ENCODE data around the gene MDFIC. TPM values are rescaled to one million over a fixed set of nuclear protein-coding genes. Genes with fewer than 3 reads are reported as not detected.

Gene MDFIC
- total and polyA plus RNA-seq, 2 of the 4 experiments (the other 2 are of a cell fraction): 16.9 to 35.0 TPM

- Histone ChIP-seq H4K20me1 (ENCODE audit: insufficient read depth, low read length) (peaks cover 6% of the 10 kb centered on the region; the same call in 1 of the 2 replicates), H3K4ac (ENCODE audit: low read depth, low read length) (no peak overlapping the region), H2BK15ac (ENCODE audit: low read depth, low read length) (0 out of 3 replicates have a peak overlapping the region, but pooled peaks have one; percentile 43), H2AK9ac (replicated peaks; ENCODE audit: low read depth, low read length, poor library complexity) (no peak overlapping the region), H3K79me1 (ENCODE audit: low read depth in 1 of 2, low read length in 2 of 2) (peaks cover 30 to 44% of the 10 kb centered on the region in 2 experiments), H3K9ac (ENCODE audit: low read depth, low read length) (no peak overlapping the region), H3K27ac (ENCODE audit: insufficient read depth, low read length) (no peak overlapping the region), H3K4me3 (ENCODE audit: insufficient read depth, low read depth, low read length) (no peak overlapping the region), H3K27me3 (ENCODE audit: control insufficient read depth, insufficient read depth, low read length) (no peaks in the 10 kb centered on the region), H4K91ac (ENCODE audit: insufficient read depth, low read depth, low read length) (no peak overlapping the region), H2BK20ac (ENCODE audit: low read depth, low read length) (no peak overlapping the region), H2BK120ac (ENCODE audit: low read depth, low read length) (no peak overlapping the region), H3K18ac (ENCODE audit: low read depth, low read length) (no peak overlapping the region), H3K23ac (ENCODE audit: low read depth, low read length) (no peak overlapping the region), H3K4me1 (ENCODE audit: control insufficient read depth, insufficient read depth, low read length) (peaks cover 6% of the 10 kb centered on the region; the same call in 1 of the 2 replicates), H3K36me3 (ENCODE audit: control insufficient read depth, insufficient read depth, low read length) (peaks cover 2% of the 10 kb centered on the region; the same call in 1 of the 2 replicates), H3K14ac (replicated peaks; ENCODE audit: low read depth, low read length) (no peak overlapping the region), H4K8ac (ENCODE audit: low read depth in 2 of 2, low read length in 2 of 2) (no peak overlapping the region), H3K9me1 (ENCODE audit: insufficient read depth, low read length) (peaks cover 3% of the 10 kb centered on the region), H2AK5ac (ENCODE audit: low read depth, low read length) (no peak overlapping the region), H4K5ac (ENCODE audit: low read depth, low read length) (no peak overlapping the region), H3K9me3 (ENCODE audit: control insufficient read depth, insufficient read depth, low read length) (no peaks in the 10 kb centered on the region), H2AFZ (replicated peaks; ENCODE audit: low read length, poor library complexity) (no peak overlapping the region), H2BK5ac (ENCODE audit: low read depth, low read length, poor library complexity, severe bottlenecking) (no peak overlapping the region), H3K56ac (ENCODE audit: extremely low read depth, insufficient read depth, low read length) (no peak overlapping the region), H3K4me2 (ENCODE audit: low read depth, low read length) (peak overlapping the region; percentile 47; the same call in 1 of the 2 replicates)
- ChIA-PET POLR2A (ENCODE audit: unreplicated experiment) (no interaction called here), CTCF (no interaction called here)
- intact Hi-C loops (cut with micrococcal nuclease): no loop called here
- in situ Hi-C loops (cut with MboI; ENCODE audit: low sequenced_read_pairs): no loop called here
- ATAC-seq (ENCODE audit: low read depth) (peak; percentile 62), DNase-seq (peak; percentile 62)
- dilution Hi-C loops (cut with HindIII; ENCODE audit: low sequenced_read_pairs, unreplicated experiment): no loop called here
- WGBS, 2 experiments (ENCODE audit: extremely low coverage in 2 of 2, insufficient read length in 1 of 2): no CpG with 5 or more reads among the region's 6 CpGs
- BruUV-seq (replicated peaks): no TSS peak
- TF ChIP-seq RAD21 (IDR thresholded peaks at IDR 0.05; ENCODE audit: low read length): no peak
- no peak for TF ChIP-seq CEBPB (IDR thresholded peaks at IDR 0.05; ENCODE audit: low read depth, low read length)
- TF ChIP-seq RFX5 (IDR thresholded peaks at IDR 0.05; ENCODE audit: low read depth, low read length): no peak
- no peak for TF ChIP-seq POLR2A (IDR thresholded peaks at IDR 0.05; ENCODE audit: low read depth, low read length)
- TF ChIP-seq MXI1 (IDR thresholded peaks at IDR 0.05; ENCODE audit: borderline replicate concordance, low read depth, low read length): no peak
- TF ChIP-seq, protein P1, sequence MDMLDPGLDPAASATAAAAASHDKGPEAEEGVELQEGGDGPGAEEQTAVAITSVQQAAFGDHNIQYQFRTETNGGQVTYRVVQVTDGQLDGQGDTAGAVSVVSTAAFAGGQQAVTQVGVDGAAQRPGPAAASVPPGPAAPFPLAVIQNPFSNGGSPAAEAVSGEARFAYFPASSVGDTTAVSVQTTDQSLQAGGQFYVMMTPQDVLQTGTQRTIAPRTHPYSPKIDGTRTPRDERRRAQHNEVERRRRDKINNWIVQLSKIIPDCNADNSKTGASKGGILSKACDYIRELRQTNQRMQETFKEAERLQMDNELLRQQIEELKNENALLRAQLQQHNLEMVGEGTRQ (IDR thresholded peaks at IDR 0.05; ENCODE audit: low read depth, low read length): peak; percentile 8; the same call in 1 of the 2 replicates
- TF ChIP-seq RCOR1 (IDR thresholded peaks at IDR 0.05; ENCODE audit: insufficient replicate concordance, low read length): no peak
- TF ChIP-seq MAZ (IDR thresholded peaks at IDR 0.05; ENCODE audit: borderline replicate concordance, low read depth, low read length): no peak
Measured at GRCh38 chr7:114930829-114931655, 9.1 kb downstream of the MDFIC start.

Measured in IMR-90 (cell line).